Adipocyte (in vitro differentiated cells): ENCODE measurements around the gene TAB3.

ENCODE experiments used
- DNase-seq: peaks from one replicate; pipeline ENCODE4 v3.0.0-alpha.2; 2015; ENCODE audit warnings: low read depth
- H3K27me3 ChIP-seq: replicated peaks from 2 replicates; pipeline ENCODE4 v1.7.0; 2013; ENCODE audit warnings: mild to moderate bottlenecking, low read length, moderate library complexity; ENCODE audit not compliant: control insufficient read depth, insufficient read depth
- H3K36me3 ChIP-seq: 2 replicates; pipeline ENCODE4 v1.7.0; 2013; ENCODE audit warnings: low read length, mild to moderate bottlenecking, moderate library complexity; ENCODE audit not compliant: control insufficient read depth, insufficient read depth, severe bottlenecking
- H3K4me1 ChIP-seq: 2 replicates; pipeline ENCODE4 v1.7.0; 2013; ENCODE audit warnings: mild to moderate bottlenecking, low read length, moderate library complexity; ENCODE audit not compliant: control insufficient read depth, insufficient read depth
- H3K4me3 ChIP-seq: 2 replicates; pipeline ENCODE4 v1.7.0; 2013; ENCODE audit warnings: mild to moderate bottlenecking, low read length, moderate library complexity
- H3K9ac ChIP-seq: 2 replicates; pipeline ENCODE4 v1.7.0; 2013; ENCODE audit warnings: mild to moderate bottlenecking, low read length, moderate library complexity
- H3K9me3 ChIP-seq: 2 replicates; pipeline ENCODE4 v1.7.0; 2013; ENCODE audit warnings: mild to moderate bottlenecking, low read length, moderate library complexity; ENCODE audit not compliant: control insufficient read depth

Gene TAB3, protein sequence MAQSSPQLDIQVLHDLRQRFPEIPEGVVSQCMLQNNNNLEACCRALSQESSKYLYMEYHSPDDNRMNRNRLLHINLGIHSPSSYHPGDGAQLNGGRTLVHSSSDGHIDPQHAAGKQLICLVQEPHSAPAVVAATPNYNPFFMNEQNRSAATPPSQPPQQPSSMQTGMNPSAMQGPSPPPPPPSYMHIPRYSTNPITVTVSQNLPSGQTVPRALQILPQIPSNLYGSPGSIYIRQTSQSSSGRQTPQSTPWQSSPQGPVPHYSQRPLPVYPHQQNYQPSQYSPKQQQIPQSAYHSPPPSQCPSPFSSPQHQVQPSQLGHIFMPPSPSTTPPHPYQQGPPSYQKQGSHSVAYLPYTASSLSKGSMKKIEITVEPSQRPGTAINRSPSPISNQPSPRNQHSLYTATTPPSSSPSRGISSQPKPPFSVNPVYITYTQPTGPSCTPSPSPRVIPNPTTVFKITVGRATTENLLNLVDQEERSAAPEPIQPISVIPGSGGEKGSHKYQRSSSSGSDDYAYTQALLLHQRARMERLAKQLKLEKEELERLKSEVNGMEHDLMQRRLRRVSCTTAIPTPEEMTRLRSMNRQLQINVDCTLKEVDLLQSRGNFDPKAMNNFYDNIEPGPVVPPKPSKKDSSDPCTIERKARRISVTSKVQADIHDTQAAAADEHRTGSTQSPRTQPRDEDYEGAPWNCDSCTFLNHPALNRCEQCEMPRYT

DNA sequence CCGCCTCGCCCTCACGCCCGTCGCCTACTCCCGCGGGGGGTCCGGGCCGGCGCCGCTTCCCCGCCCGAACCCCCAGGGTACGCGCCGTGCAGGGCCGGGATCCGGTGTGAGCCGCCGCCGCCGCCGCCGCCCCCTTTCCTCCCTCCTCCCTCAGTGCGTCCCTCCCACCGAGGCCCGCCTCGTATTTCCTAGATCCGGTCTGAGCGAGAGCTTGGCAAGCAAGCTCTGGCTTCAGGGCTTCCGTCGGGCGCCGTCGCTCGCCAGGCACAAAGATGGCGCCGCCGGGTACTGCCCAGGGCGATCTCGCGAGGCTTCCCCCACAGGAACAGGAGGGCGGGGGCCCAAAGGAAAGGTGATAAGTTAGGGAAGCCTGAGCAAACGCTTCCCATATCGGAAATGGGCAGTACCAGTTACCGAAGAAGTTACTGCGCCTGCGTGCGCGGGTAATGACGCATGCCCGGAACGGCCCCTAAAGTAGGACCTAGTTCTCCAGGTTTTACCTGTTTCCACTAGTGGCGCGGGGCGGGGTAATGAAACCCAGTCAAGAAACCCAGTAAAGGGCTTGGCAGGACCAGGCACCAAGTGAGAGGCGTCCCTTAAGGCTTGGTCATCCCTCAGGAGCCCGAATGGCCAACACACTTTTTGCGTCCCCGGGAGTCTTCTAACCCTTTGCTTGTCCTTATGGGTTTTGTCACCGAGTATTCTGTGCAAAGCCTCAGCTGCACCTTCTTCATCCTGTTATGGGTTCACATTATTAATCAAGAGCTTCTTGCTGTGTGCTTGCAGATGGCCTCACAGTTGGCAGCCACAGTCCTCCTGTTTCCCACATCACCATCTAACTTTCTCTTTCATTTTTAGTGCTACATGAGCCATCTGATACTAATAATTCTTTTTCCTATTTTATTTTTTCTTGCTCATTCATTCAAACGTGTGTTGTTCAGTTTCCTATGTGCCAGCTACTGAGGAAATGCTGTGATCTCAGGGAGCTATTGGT lies at the start of gene TAB3:
TSS of gene TAB3 (minus strand) at position 108 of the 994 bp plus-strand sequence. CDS start 29,666 bp downstream, outside the sequence.
- Histone ChIP-seq H3K4me3 (peak within 1 kb of the TSS; percentile 89), H3K4me1 (peaks cover 12% of the 10 kb centered on the region), H3K9me3 (peaks cover 11% of the 10 kb centered on the region), H3K36me3 (no peaks in the 10 kb centered on the region), H3K9ac (peak within 1 kb of the TSS; percentile 85), H3K27me3 (peaks cover 22% of the 10 kb centered on the region)
- DNase-seq, result peak; percentile 94

DNA sequence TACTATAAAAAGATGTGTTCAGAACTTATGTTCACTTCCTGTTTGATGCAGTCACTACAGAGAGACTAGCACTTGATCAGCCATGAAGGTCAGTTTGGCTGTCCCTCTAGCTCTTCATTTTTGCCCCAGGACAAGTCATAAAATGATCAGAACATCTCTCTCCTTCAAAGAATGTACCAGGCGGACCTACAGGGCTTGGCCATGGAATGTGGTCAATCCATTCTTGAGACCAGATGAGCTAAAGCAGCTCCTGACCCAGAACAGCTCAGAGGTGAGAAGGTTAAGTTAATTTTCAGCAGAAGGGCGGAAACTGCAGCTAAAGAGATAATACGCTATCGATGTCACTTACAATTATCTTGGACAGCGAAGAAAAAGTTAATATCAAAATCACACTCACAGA lies 49.2 kb upstream of the TAB3 start:
- peaks cover 27% of the 10 kb centered on the region for H3K27me3 ChIP-seq
- no peak overlapping the region for H3K9ac ChIP-seq
- H3K36me3 ChIP-seq, result no peaks in the 10 kb centered on the region
- no peaks in the 10 kb centered on the region for H3K9me3 ChIP-seq
- no peaks in the 10 kb centered on the region for H3K4me1 ChIP-seq
- H3K4me3 ChIP-seq, result no peak overlapping the region
- DNase-seq, result no peak

DNA sequence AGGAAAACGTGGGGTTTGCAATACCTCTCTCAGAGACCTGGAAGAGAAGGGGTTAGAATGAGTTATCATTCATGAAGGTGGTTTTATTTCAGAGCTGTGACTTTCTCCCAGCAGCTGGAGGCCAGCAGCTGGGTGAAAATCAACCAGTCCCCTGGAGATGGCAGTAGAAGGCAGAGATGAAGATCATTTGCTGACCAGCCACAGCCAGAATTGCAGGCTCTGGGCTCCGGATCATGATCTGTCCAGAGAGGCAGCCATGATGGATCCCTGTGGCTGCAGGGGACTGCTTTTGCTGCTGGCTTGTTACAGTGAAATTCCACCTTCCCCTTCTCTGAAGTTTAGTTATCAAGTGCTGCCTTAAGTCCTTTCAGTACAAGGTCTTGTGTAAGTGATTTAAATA lies 46.9 kb upstream of the TAB3 start:
- DNase-seq, result peak; percentile 25
- no peaks in the 10 kb centered on the region for H3K36me3 ChIP-seq
- H3K9me3 ChIP-seq, result no peaks in the 10 kb centered on the region
- no peaks in the 10 kb centered on the region for H3K4me1 ChIP-seq
- no peak overlapping the region for H3K4me3 ChIP-seq
- no peak overlapping the region for H3K9ac ChIP-seq
- peaks cover 36% of the 10 kb centered on the region for H3K27me3 ChIP-seq

DNA sequence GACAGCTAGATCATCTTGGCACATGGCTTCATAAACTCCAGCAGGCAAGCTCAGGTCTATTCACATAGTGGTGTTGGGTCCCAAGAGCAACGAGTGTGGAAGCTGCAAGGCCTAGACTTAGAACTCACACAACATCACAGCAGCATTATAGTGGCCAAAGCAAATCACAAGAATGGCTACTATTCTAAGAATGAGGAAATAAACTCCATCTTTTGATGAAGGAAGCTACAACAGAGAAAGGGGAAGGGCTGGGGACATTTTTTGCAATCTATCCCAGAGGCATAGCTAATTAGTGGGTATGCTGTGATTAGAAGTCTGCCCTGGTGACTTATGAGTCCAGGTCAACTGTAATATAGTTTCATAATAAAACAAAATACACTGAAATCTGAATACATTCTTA lies 42.9 kb upstream of the TAB3 start:
- Histone ChIP-seq H3K9ac (no peak overlapping the region), H3K36me3 (no peaks in the 10 kb centered on the region), H3K9me3 (no peaks in the 10 kb centered on the region), H3K4me3 (no peak overlapping the region), H3K27me3 (peaks cover 30% of the 10 kb centered on the region), H3K4me1 (no peaks in the 10 kb centered on the region)
- no peak for DNase-seq

DNA sequence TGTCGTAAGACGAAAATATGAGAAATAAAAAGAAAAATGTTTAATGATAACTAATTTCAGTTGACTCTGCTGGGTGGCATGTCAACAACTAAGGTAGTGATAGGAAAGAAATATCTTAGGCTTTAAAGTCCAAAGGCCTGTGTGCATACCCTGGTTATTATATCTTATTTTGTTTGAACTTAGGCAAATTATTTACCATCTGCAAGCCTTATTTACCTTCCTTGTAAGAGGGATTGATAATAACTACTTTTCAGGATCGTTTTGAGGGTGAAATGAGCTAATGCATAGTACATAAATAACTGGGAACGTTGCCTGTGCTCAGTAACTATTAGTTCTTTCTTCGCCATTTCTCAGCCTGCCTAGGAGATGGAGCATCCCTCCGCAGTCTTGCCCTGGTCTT lies 41.6 kb upstream of the TAB3 start:
- H3K36me3 ChIP-seq, result no peaks in the 10 kb centered on the region
- no peaks in the 10 kb centered on the region for H3K9me3 ChIP-seq
- no peak overlapping the region for H3K4me3 ChIP-seq
- H3K27me3 ChIP-seq, result peaks cover 27% of the 10 kb centered on the region
- no peak overlapping the region for H3K9ac ChIP-seq
- H3K4me1 ChIP-seq, result no peaks in the 10 kb centered on the region
- no peak for DNase-seq

DNA sequence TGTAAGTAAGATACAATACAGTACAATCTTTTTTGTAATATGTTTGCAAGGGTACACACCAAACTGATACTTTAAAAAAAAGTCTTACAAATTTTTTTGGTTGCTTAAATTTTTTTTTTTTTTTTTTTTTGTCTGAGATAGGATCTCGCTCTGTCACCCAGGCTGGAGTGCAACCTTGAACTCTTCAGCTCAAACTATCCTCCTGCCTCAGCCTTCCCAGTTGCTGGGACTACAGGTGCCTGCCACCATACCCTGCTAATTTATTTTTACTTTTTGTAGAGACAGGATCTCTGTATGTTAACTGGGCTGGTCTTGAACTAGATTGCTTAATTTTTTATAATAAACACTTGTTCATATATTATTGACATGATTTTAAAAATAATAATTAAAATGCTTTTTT lies 41.1 kb upstream of the TAB3 start:
- no peak for DNase-seq
- Histone ChIP-seq H3K9ac (no peak overlapping the region), H3K4me3 (no peak overlapping the region), H3K27me3 (peaks cover 27% of the 10 kb centered on the region), H3K4me1 (no peaks in the 10 kb centered on the region), H3K9me3 (no peaks in the 10 kb centered on the region), H3K36me3 (no peaks in the 10 kb centered on the region)

DNA sequence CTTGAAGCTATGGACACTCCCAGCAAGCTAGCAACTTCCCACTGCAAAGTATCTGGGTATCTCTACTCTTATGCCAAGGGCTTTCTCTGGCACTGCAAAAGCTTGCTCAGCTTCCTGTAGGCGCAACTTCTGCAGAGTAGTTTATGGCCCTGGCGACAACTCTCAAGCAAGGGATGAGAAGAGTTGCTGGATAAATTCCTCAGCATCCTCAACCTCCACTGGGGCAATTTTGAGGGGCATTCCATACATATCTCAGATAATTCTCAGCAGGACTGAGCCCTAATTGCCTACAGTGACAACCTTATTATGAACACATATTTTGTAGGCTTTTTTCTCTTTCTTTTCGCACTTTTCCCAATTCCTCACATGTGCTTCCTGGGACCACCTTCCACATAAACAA lies 31.2 kb upstream of the TAB3 start:
- H3K9ac ChIP-seq, result no peak overlapping the region
- no peaks in the 10 kb centered on the region for H3K4me1 ChIP-seq
- H3K4me3 ChIP-seq, result no peak overlapping the region
- peaks cover 4% of the 10 kb centered on the region for H3K9me3 ChIP-seq
- no peaks in the 10 kb centered on the region for H3K36me3 ChIP-seq
- peaks cover 20% of the 10 kb centered on the region for H3K27me3 ChIP-seq
- DNase-seq, result no peak

DNA sequence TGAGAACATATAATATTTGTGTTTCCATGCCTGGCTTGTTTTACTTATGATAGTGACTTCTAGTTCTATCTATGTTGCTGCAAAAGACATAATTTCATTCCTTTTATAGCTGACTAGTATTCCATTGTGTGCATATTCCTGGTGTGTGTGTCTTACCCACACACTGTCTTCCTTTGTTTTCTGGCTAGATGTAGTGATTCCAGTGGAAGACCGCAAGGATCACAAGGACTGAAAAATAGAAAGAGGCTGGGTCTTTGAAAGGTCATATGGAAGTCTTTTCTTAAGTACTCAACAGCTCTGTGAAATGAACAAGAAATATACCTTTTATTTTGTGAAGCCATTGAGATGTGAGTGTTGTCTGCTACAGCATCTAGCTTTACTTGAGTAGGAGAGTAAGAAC lies 29.4 kb upstream of the TAB3 start:
- Histone ChIP-seq H3K36me3 (no peaks in the 10 kb centered on the region), H3K9ac (no peak overlapping the region), H3K4me1 (no peaks in the 10 kb centered on the region), H3K9me3 (peaks cover 4% of the 10 kb centered on the region), H3K4me3 (no peak overlapping the region), H3K27me3 (peaks cover 20% of the 10 kb centered on the region)
- no peak for DNase-seq

DNA sequence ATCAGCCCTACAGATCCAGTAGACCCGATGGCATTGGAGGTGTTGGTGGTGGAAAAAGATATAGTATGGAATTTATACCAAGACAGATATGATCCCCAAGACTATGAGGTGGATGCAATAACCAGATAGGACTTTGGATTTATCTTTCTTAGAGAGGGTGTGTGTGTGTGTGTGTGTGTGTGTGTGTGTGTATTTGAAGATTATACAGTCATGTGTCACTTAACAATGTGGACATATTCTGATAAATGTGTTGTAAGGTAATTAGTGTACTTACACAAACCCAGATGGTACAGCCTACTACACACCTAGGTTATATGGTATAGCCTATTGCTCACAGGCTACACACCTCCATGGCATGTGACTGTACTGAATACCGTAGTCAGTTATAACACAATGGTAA lies 24.4 kb upstream of the TAB3 start:
- no peaks in the 10 kb centered on the region for H3K9me3 ChIP-seq
- no peaks in the 10 kb centered on the region for H3K36me3 ChIP-seq
- no peak for DNase-seq
- H3K9ac ChIP-seq, result no peak overlapping the region
- no peak overlapping the region for H3K4me3 ChIP-seq
- H3K27me3 ChIP-seq, result no peaks in the 10 kb centered on the region
- H3K4me1 ChIP-seq, result no peaks in the 10 kb centered on the region

DNA sequence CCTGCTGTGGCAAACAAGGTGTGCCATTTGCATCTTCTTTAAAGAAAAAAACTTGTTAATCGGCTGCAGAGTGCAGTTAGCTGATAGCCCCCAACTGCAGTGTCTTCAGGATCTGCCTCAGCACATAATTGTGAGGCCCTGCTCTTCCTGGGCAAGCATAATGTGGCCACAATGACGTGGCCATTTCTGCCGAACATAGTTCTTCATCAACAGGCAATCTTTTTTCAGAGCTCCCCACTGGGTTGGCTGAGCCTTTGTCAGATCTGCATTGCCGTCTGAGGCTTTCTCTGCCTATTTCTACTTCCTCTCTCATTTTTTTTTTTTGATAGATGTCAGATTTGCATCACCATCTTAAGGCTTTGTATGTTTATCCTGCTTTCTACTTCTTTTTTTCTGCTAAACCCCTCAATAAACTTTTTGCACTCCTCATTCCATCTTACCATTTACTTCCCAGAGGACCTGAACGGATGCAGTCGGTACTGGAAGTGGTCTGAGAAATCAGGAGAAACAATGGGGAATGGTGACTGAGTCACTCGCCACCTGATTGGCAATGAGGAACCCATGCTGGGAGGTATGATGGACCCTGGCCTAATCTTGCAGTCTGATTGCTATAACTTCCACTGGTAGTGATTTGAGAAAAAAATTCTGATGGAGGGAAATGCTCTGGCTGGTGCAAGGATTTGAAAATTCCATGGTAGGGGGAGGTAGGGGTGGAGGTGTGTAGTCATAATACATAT lies 21.2 kb upstream of the TAB3 start:
- no peaks in the 10 kb centered on the region for H3K4me1 ChIP-seq
- peak; percentile 2 for DNase-seq

More for the DNA sequence above, 21.2 kb upstream of the TAB3 start:
- H3K36me3 ChIP-seq, result no peaks in the 10 kb centered on the region
- H3K9ac ChIP-seq, result no peak overlapping the region
- no peaks in the 10 kb centered on the region for H3K9me3 ChIP-seq
- H3K27me3 ChIP-seq, result no peaks in the 10 kb centered on the region
- H3K4me3 ChIP-seq, result no peak overlapping the region
